Amniotic epithelial cell (primary cell): ENCODE results near the gene ATP10A.
"Not testable (repeated sequence)": the region's sequence is repeated elsewhere in the genome, so short reads cannot be mapped to it uniquely, and the experiment has no call there.

Experiments used
- DNase-seq: peaks from one replicate; pipeline ENCODE4 v3.0.0-alpha.2; 2010; ENCODE audit warnings: low read depth

ATP10A gene

DNA sequence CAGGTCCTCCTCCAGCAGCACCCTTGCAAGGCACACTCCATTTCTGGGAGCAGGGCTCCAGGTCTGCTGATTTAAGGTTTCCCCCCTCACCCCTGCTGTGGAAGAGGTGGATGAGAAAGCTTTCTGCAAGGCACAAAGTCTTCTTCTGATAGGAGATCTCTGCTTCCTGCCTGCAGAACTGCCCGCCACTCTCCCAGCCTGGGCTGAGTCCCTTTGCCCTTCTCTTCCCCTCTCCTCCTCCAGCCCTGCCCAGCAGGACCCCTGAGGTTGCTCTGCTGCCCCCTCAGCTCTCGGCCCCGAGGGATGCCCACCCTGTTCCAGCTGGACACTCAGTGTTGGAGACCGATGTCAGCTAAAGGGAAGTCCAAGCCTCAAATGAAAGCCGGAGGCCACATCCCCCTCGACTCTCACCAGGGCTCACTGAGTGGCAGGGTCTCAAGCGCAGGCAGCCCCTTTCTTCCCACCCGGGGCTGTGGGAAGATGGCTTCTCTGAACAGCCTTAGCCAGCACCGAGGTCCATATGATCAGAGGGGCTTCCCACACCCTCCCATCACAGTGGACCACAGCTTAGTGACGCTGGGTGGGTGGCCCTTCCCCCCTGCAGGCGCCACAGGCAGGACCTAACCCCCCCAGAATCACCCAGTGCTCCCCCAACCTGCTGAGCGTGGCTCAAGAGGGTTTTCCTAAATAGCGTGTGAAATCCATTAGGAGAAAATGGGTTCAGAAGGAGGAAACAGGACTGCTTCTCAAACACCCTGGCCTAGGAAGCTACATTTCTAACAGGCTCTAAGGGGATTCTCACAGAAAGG lies 4.0 kb downstream of the ATP10A start:
- DNase-seq: no peak

DNA sequence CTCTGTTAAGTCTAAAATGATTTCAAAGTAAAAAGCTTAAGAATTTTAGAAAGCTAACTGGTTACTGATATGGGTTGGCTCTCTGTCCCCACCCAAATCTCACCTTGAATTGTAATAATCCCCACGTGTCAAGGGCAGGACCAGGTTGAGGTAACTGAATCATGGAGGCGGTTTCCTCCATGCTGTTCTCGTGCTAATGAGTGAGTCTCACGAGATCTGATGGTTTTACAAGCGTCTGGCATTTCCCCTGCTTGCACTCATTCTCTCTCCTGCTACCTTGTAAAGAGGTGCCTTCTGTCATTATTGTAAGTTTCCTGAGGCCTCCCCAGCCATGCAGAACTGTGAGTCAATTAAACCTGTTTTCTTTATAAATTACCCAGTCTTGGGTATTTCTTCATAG lies 7.1 kb downstream of the ATP10A start:
- DNase-seq: not testable (repeated sequence)

DNA sequence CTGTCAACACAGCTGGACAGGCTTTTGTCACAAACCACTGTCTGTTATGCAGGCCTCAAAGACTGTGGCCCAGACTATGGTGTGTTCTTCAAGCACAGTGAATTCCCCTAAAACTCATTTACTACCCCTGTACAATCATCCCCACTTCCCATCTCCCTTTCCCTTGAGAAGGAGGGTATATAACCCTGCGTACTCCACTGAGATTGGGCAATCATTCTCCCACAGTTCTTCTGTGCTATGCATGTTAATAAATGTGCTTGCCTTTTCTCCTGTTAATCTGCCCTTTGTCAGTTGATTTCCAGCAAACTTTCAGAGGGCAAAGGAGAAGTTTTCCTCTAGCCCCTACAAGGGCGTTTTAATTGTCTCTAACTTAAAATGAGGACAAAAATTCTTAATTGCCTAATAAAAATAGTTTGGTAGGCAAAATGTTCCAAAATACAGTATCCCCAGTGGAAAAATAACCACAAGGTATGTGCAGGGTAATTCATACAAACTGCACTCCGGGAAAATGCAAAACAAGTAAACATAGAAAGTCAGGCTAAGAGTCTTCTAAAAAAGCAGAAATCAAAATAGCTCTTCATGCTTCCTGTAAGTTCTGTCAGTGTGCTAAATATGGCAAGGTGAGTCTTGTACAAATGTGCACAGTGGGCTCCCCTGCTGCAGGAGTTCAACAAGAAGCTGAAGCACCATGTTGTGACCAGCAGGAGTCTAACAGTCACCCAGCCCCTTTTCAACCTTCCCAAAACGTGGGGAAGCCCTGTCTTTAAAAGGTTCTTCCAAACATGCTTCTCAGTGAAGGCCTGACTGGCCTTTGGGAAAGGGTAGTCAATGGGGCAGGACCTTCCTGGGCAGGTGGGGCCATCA lies 10.2 kb downstream of the ATP10A start:
- DNase-seq: no peak

DNA sequence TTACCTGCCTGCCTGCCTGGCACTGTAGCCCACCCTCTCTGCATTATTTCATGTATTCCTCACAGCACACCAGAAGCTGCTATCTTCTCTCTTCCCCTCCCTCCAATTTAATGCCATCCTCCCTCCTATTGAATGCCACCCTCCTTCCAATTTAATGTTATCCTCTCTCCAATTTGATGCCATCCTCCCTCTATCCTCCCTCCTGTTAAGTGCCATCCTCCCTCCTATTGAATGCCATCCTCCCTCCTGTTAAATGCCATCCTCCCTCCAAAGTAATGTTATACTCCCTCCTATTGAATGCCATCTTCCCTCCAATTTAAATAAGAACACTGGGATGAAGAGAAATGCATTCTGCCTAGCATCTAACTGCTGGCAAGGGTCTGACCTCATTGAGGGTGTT lies 11.1 kb downstream of the ATP10A start:
- no peak for DNase-seq

DNA sequence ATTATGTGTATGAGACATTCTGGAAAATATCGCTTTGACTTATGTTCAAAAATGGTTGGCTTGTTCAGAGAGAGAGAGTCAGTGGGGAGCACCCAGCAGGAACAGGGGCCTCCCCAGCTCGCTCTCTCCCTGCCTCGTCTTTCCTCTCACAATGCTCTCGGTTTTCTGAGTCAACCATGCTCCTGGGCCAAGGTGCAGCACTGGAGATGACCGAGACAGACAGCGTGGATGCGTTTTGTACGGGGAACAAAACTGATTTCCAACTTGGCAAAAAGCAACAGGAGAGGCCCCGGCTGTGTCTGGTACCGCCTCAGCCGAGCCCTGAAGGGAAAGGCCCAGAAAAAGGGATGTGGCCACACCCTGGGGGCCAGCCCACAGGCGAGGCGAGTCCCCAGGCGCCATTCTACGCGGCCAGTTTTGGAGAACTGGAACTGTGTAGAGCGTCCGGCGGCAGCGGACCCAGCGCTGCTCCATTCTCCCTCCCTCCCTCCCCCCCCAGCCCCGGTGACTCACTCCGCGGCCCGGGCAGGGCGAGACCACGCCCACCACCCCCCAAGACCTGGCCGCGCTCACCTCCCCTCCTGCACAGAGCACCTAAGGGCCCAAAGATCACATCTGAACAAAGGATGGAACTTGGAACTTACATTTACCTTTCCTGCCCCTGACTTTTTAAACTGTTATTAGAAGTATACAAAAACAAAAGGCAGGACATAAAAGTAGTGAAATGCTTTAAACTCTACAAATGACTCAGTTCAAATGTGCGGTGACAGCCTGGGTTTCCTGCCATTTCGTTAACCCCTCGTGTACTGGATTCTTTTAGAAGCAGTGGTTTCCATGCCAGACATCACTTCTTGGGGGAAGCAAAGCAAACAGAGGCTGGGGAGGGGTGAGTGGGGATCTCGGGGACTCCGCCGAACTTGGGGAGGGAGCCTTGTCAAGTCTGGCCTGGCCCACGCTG lies 12.7 kb downstream of the ATP10A start:
- no peak for DNase-seq

DNA sequence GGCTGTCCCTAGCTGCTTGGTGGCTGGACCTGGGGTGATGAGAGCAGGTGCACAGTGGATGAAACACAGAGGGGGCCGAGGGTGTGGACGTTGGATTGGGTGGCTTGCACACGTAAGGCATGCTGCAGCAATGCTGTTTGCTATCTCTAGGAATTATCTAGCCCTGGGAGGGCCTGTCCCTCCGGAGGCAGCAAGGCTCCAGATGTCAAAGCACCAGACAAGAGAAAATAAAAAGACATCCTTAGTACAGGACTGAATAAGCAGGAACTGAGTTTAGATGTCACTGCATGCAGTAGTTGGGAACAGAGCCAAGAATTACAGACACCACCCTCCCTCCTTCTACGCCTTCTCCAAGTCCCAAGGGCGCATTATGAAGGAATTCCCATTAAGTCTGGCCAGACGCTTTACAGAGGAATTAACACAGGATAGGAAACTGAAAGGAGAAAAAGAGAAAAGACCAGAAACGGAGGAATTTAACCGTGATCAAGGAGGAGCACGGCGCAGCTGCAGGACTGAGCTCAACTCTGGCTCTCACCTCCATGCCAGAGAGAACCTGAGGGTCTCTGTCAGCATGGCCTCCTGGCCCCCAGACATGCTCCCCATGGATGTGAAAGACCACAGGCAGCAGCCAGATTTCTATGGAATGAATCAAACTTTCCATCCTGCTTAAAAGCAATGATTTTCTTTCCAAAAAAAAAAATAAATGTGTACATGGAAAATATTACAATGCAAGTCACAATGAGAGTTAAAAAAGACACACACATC lies 13.8 kb downstream of the ATP10A start:
- DNase-seq: peak; percentile 9

DNA sequence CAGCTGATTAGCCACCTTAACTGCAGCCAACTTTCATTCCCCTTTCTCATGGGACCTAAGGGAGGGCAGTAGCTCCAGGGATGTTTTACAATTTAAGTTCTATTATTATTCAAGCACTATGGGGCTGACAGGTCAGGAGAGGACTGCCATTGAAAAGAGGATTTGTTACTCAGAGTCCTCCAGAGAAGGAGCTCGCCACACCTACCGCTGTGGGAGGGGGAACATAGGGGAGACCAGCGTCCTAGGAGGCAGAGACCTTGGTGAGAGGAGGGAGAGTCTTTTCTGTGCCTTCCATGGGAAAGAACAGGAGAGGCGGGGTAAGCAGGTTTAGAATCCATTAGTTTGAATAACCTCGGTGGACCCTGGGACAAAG lies 14.4 kb downstream of the ATP10A start:
- no peak for DNase-seq

DNA sequence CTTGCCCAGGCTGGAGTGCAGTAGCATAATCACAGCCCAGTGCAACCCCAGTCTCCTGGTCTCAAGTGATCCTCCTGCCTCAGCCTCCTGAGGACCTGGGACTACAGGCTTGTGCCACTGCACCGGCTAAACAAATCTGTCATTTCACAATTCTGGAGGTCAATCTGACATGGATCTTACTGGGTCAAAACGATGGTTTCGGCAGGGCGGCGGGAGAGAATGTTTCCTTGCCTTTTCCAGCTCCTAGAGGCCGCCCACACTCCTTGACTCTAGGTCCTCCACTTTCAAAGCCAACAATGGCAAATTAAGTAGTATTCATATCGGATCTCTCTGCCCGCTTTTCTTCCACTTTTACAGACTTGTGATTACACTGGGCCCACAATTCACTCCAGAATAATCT lies 14.8 kb downstream of the ATP10A start:
- DNase-seq: no peak

DNA sequence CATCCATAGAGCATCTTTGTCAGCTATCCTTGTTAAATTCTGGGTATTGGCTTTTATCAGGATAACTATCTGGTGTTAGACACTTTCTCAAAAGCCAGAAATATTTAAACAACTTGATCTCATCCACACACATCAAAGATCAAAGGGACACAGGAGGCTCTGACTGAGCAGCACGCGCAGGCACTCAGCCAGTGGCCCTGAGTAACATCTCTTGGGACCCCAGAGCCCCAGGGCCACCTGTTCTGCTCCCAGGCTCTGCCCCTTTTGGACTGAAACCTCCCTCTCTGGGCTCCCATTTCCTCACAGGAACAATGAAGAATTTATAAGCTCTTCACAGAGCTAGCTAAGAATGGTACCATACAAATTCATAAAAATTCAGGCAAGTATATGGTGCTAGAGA lies 16.1 kb downstream of the ATP10A start:
- no peak for DNase-seq

DNA sequence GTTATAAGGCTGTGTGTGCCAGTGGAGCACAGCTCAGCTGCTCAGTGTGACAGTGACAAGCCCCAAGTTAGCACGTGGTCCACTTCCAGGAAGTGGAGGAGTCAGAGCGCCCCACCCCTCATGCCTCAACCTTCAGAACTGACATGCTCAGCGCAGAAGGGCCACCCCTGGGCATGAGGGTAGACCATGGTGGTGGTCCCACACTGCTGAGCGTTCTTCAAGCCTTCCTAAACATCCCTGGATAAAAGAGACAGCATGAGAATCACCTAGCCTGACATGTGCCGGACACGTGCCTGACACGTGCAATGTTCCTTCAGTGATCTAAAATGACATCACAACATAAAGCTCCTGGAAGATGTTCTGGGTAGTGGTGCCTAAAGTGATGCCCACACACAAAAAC lies 16.8 kb downstream of the ATP10A start:
- DNase-seq: no peak

DNA sequence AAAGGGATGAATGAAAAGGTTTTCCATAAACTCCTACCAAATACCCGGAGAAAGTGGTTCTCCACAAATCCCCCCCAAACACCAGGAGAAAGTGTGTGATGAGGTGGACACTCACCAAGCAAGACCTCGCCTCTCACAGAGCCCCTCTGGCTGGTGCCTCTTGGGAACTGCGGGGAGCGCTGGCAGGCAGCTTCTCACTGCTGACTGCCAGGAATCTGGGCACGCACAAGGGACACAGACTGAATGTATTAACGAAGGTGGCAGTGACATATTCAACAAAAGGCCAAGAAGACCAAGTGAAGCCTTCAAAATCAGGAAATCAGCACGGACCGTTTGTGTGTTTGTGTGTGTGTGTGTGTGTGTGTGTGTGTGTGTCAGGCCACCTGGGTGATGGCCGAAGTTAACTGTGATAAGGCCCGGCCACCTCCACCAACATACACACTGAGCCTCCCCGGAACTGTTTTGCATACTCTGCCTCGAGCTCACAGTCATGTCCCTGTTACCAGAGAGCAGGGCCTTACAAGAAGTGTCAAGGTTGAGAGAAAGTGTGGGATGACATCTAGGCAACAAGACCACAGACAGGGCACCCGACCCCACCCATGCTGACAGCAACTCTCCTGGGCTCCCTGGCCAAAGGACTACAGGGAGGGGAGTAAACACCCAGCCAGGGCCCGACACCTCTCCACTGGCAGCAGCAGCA lies 18.0 kb downstream of the ATP10A start:
- DNase-seq: no peak

DNA sequence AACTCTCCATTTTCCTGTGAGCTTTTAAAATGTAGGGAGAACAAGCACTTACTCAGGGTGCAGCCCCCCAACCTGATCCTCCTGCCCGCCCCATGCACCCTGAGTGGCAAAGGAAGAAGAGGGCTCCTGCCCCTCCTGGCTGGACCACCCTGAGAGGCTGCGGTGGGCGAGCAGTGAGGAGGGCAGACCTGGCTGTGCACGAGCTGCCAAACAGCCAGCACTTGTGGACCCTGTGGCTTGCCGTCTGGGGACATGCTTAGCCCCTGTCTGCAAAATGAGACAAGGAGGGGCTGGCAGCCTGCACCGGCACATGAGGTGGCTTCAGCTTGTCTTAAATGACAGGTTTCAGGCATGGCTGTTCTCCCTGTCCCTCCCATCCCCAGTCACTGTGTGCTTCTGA lies 18.6 kb downstream of the ATP10A start:
- no peak for DNase-seq

DNA sequence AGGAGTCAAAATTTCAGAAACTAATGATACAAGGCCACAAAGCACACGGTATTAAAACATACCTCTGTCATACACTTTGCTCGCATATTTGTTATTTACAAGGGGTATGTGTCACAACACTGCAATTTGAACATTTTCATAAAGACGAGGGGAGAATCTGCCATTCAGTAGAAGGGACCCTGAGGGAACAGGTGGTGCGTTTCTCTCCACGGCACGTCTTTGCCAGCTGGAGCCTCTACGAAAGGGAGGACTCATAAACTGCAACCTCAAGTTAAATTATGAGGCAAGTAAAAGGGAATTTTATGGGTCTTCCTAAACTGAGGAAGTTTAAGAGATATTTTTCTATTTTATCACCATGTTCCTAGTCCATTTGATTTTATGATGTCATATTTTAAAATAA lies 19.1 kb downstream of the ATP10A start:
- no peak for DNase-seq

DNA sequence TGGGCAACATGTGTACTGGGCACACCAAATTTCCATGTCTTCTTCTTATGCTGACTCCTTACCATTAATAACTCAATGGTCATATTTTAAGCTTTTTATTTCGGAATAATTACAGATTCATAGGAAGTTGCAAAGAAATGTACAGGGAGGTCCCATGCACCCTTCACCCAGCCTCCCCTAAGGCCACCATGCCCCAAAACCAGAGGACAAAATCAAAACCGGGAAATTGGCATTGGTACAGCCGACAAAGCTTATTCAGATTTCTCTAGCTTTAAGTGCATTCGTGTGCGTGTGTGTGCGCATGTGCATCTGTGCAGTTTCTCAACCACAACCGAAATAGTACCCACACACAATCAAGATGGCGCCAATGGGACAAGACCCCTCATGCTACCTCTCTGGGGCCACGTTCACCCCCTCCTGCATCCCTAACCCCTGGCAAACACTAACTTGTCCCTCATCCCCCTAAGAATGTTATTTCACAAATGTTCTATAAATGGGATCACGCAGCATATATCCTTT lies 23.4 kb downstream of the ATP10A start:
- no peak for DNase-seq

DNA sequence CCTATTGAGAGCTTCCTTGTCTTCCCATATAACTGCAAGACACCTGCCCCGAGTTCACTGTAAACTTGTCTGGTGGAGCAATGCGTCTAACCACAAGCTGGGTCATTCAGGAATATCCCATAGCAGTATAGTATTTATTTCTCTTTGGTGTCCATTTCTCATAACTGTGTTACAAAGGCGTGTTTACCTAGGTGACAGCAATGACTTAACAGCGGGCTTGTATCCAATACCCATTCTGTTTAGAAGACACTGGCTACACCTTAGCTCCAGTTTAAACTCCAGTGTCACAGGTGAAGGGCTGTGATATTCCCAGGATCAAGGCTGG lies 24.3 kb downstream of the ATP10A start:
- no peak for DNase-seq

DNA sequence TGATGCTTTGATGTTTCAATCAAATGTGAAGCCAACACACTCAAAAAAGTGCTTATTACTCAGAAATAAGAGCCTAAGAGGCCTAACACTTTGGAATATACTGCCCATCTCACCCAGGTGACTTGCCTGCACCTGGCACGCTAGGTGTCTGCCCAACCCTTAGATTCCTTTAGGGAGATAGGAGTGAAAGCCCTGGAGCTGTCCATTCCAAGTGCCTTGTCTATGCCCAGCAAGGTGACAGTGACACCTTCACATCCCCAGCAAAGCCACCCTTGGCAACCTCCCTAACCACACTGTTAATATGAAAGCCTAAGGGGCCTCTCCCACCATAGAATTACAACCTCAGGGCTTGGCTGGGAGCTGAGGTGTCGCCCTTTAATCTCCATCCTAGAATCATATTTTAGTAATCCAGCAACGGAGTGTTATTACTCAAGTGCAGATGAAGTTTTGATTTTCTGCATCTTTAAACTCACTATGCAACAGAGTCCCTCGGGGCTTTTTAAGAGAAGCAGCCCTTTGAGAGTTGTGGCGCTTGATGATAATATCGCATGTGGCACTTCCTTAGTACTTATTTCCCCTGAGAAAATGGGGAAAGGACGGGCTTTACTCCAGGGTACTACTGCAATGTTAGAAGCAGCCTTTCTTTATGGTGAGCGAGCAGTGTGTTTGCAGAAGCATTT lies 24.8 kb downstream of the ATP10A start:
- DNase-seq: no peak

DNA sequence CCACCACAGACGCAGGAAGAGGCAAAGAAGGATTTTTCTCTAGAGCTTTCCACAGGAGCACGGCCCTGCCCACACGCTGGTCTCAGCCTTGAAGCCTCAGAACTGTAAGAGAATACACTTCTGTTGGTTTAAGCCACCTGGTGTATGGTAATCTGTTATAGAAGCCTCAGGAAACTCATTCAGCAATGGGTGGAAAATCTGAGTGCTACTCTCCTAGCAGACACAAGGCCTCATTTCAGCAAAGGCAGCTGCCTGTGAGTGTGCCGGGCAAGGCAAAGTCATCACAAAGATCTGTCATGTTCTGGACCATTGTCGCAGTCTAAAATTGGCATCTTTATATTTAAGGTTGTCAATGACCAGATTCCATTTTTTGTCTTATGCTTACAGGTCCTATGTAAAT lies 31.0 kb downstream of the ATP10A start:
- DNase-seq: no peak

DNA sequence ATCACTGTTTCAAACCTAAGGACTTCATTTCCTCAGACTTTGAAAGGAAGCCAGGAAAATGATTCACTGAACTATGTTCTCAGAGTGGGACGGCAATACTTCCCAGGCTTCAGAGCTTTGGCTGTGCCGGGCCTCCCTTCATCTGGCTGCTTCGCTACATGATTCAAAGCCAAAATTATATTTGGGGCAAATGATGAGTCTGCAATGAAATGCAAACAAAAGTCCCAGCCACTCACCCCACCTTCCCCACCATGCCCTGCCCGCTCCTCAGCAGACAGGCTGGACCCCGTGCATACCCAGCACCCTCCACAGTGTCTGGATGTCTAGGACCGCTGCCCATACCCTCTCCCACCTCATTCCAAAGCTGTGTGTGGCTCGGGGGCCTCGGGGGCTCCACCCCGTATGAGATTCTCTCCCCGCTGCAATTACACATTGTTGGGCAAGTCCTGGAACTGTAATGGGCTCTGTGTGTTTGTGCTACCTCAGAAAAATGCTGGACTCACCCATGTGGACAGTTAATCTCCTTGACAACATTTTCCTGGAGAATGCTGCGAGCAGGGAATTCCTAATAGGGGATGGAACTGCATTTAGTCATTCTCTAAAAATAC lies 32.2 kb downstream of the ATP10A start:
- peak; percentile 77 for DNase-seq

DNA sequence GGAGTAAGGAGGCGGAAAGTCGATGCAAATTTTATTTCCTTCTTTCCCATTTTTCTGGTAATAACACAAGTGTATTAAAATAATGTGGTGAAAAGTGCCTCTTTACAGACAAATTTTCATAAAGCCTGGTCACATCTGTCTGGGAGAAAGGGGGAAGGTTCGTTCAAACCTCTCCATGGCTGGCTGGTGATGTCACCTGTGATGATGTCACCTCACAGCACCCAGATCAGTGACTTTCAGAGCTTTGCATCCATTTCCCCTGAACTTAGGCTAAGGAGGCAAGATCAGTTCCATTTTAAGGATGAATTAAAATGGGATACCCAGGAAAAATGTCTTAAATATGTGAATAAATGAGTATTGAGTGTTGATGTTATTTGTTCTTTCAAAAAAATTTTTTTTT lies 34.1 kb downstream of the ATP10A start:
- no peak for DNase-seq

DNA sequence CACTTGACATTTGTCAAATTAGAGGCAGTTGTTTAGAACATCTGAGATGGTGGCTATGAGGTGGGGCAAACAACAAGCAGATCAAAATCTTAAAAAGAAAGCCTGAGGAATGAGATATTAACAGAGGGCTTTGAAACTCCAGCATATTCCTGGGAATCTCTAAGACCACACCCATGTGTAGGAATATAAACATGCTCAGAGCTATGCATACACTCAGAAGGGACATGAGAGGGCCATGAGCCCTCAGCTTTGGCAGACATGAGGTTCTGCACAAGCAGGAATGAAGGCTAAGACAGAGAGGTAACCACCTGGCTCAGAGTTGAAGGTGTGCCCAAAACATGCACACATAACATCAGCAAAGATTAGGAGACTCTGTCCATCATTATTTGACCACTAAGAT lies 37.9 kb downstream of the ATP10A start:
- DNase-seq: no peak
